Measurements from ENCODE around the gene ZNF302.
"Not testable (repeated sequence)": the region's sequence is repeated elsewhere in the genome, so short reads cannot be mapped to it uniquely, and the experiment has no call there.

Gene ZNF302

GRCh38 chr19:34664168-34664567 lies 13.3 kb upstream of the ZNF302 start:
- Histone ChIP-seq H3F3A (ENCODE audit: insufficient read depth, low read length) (no peaks in the 10 kb centered on the region), H3K27me3 (replicated peaks; ENCODE audit: insufficient read depth, low read length) (no peaks in the 10 kb centered on the region), H3K36me3 (replicated peaks; ENCODE audit: insufficient read depth, low read length) (no peaks in the 10 kb centered on the region), H3K4me1 (ENCODE audit: low read length) (peaks cover 5% of the 10 kb centered on the region; the same call in 1 of the 2 replicates), H3K4me3 (ENCODE audit: low read length) (no peak overlapping the region), H3K9ac (ENCODE audit: low read length) (no peak overlapping the region), H3K79me2 (ENCODE audit: low read length) (no peaks in the 10 kb centered on the region), H2AFZ (ENCODE audit: low read length) (no peak overlapping the region), H3K9me2 (replicated peaks; ENCODE audit: insufficient read depth, low read length) (no peaks in the 10 kb centered on the region), H3K27ac (ENCODE audit: low read length) (no peak overlapping the region), H3K9me3 (replicated peaks; ENCODE audit: insufficient read depth, low read length) (no peaks in the 10 kb centered on the region), H3K4me2 (ENCODE audit: low read depth, low read length) (no peak overlapping the region), H4K20me1 (ENCODE audit: insufficient read depth, low read length) (no peaks in the 10 kb centered on the region)
- DNase-seq = no peak
- TF ChIP-seq CTCF (IDR thresholded peaks at IDR 0.05; ENCODE audit: low read length) (no peak), EZH2phosphoT487 (IDR thresholded peaks at IDR 0.05; ENCODE audit: low read length) (no peak), EZH2 (optimal IDR thresholded peaks at IDR 0.05; ENCODE audit: low read depth, low read length) (no peak)

GRCh38 chr19:34664870-34665269 lies 12.6 kb upstream of the ZNF302 start:
- H2AFZ ChIP-seq (ENCODE audit: low read length) = no peak overlapping the region
- no peak overlapping the region for H3K4me3 ChIP-seq (ENCODE audit: low read length)
- no peak overlapping the region for H3K4me2 ChIP-seq (ENCODE audit: low read depth, low read length)
- H3K9me3 ChIP-seq (replicated peaks; ENCODE audit: insufficient read depth, low read length) = no peaks in the 10 kb centered on the region
- H3K79me2 ChIP-seq (ENCODE audit: low read length) = no peaks in the 10 kb centered on the region
- no peaks in the 10 kb centered on the region for H3K27me3 ChIP-seq (replicated peaks; ENCODE audit: insufficient read depth, low read length)
- H3K9ac ChIP-seq (ENCODE audit: low read length) = no peak overlapping the region
- H3K4me1 ChIP-seq (ENCODE audit: low read length) = peaks cover 5% of the 10 kb centered on the region; the same call in 1 of the 2 replicates
- H3K27ac ChIP-seq (ENCODE audit: low read length) = no peak overlapping the region
- H3F3A ChIP-seq (ENCODE audit: insufficient read depth, low read length) = no peaks in the 10 kb centered on the region
- TF ChIP-seq CTCF (IDR thresholded peaks at IDR 0.05; ENCODE audit: low read length) = no peak
- TF ChIP-seq EZH2 (optimal IDR thresholded peaks at IDR 0.05; ENCODE audit: low read depth, low read length) = no peak
- TF ChIP-seq EZH2phosphoT487 (IDR thresholded peaks at IDR 0.05; ENCODE audit: low read length) = no peak
- H3K9me2 ChIP-seq (replicated peaks; ENCODE audit: insufficient read depth, low read length) = no peaks in the 10 kb centered on the region
- no peak for DNase-seq
- no peaks in the 10 kb centered on the region for H4K20me1 ChIP-seq (ENCODE audit: insufficient read depth, low read length)
- H3K36me3 ChIP-seq (replicated peaks; ENCODE audit: insufficient read depth, low read length) = no peaks in the 10 kb centered on the region

GRCh38 chr19:34665275-34665674 lies 12.2 kb upstream of the ZNF302 start:
- DNase-seq; H3K4me1 ChIP-seq (ENCODE audit: low read length); H3K4me2 ChIP-seq (ENCODE audit: low read depth, low read length); H3K9me3 ChIP-seq (replicated peaks; ENCODE audit: insufficient read depth, low read length); H3K9me2 ChIP-seq (replicated peaks; ENCODE audit: insufficient read depth, low read length); H3F3A ChIP-seq (ENCODE audit: insufficient read depth, low read length); H3K27ac ChIP-seq (ENCODE audit: low read length); H2AFZ ChIP-seq (ENCODE audit: low read length); H3K27me3 ChIP-seq (replicated peaks; ENCODE audit: insufficient read depth, low read length); H3K79me2 ChIP-seq (ENCODE audit: low read length); H3K4me3 ChIP-seq (ENCODE audit: low read length); H3K9ac ChIP-seq (ENCODE audit: low read length); H3K36me3 ChIP-seq (replicated peaks; ENCODE audit: insufficient read depth, low read length); H4K20me1 ChIP-seq (ENCODE audit: insufficient read depth, low read length): not testable (repeated sequence)

- Histone ChIP-seq H4K20me1 (ENCODE audit: insufficient read depth, low read length) (no peaks in the 10 kb centered on the region), H3K9me3 (replicated peaks; ENCODE audit: insufficient read depth, low read length) (no peaks in the 10 kb centered on the region), H3F3A (ENCODE audit: insufficient read depth, low read length) (no peaks in the 10 kb centered on the region), H3K9me2 (replicated peaks; ENCODE audit: insufficient read depth, low read length) (no peaks in the 10 kb centered on the region), H2AFZ (ENCODE audit: low read length) (0 out of 2 replicates have a peak overlapping the region, but pooled peaks have one; percentile 80), H3K79me2 (ENCODE audit: low read length) (no peaks in the 10 kb centered on the region), H3K9ac (ENCODE audit: low read length) (no peak overlapping the region), H3K4me3 (ENCODE audit: low read length) (no peak overlapping the region), H3K27me3 (replicated peaks; ENCODE audit: insufficient read depth, low read length) (no peaks in the 10 kb centered on the region), H3K4me1 (ENCODE audit: low read length) (peaks cover 5% of the 10 kb centered on the region; the same call in 1 of the 2 replicates), H3K4me2 (ENCODE audit: low read depth, low read length) (no peak overlapping the region), H3K27ac (ENCODE audit: low read length) (no peak overlapping the region), H3K36me3 (replicated peaks; ENCODE audit: insufficient read depth, low read length) (no peaks in the 10 kb centered on the region)
- TF ChIP-seq EZH2phosphoT487 (IDR thresholded peaks at IDR 0.05; ENCODE audit: low read length) (no peak), CTCF (IDR thresholded peaks at IDR 0.05; ENCODE audit: low read length) (no peak), EZH2 (optimal IDR thresholded peaks at IDR 0.05; ENCODE audit: low read depth, low read length) (no peak)
- DNase-seq = no peak
Observed at GRCh38 chr19:34666200-34666957, 11.1 kb upstream of the ZNF302 start.

Data from MM.1S (cell line).